Measurements from ENCODE around the gene MDN1.

Gene MDN1

GRCh38 chr6:89669002-89669401, 150.6 kb downstream of the MDN1 start:
- DNase-seq (ENCODE audit: low read depth, low spot score), result no peak
- TF ChIP-seq CTCF (IDR thresholded peaks at IDR 0.05; ENCODE audit: insufficient read depth, low read length, missing control alignments), result no peak
- H3K4me3 ChIP-seq (ENCODE audit: low read depth, low read length), result no peak overlapping the region
- POLR2A ChIA-PET, result no interaction called here
- CTCF ChIA-PET, result no interaction called here

GRCh38 chr6:89667872-89668556, 151.6 kb downstream of the MDN1 start:
- no peak for TF ChIP-seq CTCF (IDR thresholded peaks at IDR 0.05; ENCODE audit: insufficient read depth, low read length, missing control alignments)
- peak; percentile 3 for DNase-seq (ENCODE audit: low read depth, low spot score)
- ChIA-PET POLR2A (interaction anchor here (0.6 kb wide), 1 partner anchor 27 kb away, joined by 3 read pairs; no protein-coding TSS in a partner anchor), CTCF (no interaction called here)
- H3K4me3 ChIP-seq (ENCODE audit: low read depth, low read length), result no peak overlapping the region

GRCh38 chr6:89662659-89663223, 156.9 kb downstream of the MDN1 start:
- no peak for DNase-seq (ENCODE audit: low read depth, low spot score)

GRCh38 chr6:89661559-89661958, 158.0 kb downstream of the MDN1 start:
- no peak overlapping the region for H3K4me3 ChIP-seq (ENCODE audit: low read depth, low read length)
- DNase-seq (ENCODE audit: low read depth, low spot score), result no peak
- CTCF ChIA-PET, result interaction anchor here (1.6 kb wide), 1 partner anchor 9 kb away, joined by 5 read pairs; no protein-coding TSS in a partner anchor
- POLR2A ChIA-PET, result no interaction called here
- TF ChIP-seq CTCF (IDR thresholded peaks at IDR 0.05; ENCODE audit: insufficient read depth, low read length, missing control alignments), result no peak

More at GRCh38 chr6:89662659-89663223, 156.9 kb downstream of the MDN1 start:
- ChIA-PET CTCF (no interaction called here), POLR2A (no interaction called here)
- no peak overlapping the region for H3K4me3 ChIP-seq (ENCODE audit: low read depth, low read length)
- TF ChIP-seq CTCF (IDR thresholded peaks at IDR 0.05; ENCODE audit: insufficient read depth, low read length, missing control alignments), result no peak

- no peak for TF ChIP-seq CTCF (IDR thresholded peaks at IDR 0.05; ENCODE audit: insufficient read depth, low read length, missing control alignments)
- CTCF ChIA-PET, result interaction anchor here (1.6 kb wide), 1 partner anchor 9 kb away, joined by 5 read pairs; no protein-coding TSS in a partner anchor
- DNase-seq (ENCODE audit: low read depth, low spot score), result no peak
- POLR2A ChIA-PET, result no interaction called here
- H3K4me3 ChIP-seq (ENCODE audit: low read depth, low read length), result no peak overlapping the region
Observed at GRCh38 chr6:89660981-89661380, 158.6 kb downstream of the MDN1 start.

GRCh38 chr6:89657445-89658158, 162.0 kb downstream of the MDN1 start:
- DNase-seq (ENCODE audit: low read depth, low spot score), result no peak
- H3K4me3 ChIP-seq (ENCODE audit: low read depth, low read length), result no peak overlapping the region
- ChIA-PET CTCF (interaction anchor here (1.2 kb wide), 1 partner anchor 10 kb away, joined by 5 read pairs; no protein-coding TSS in a partner anchor), POLR2A (no interaction called here)
- no peak for TF ChIP-seq CTCF (IDR thresholded peaks at IDR 0.05; ENCODE audit: insufficient read depth, low read length, missing control alignments)
